ENCODE results near the gene EYS.
"Not testable (repeated sequence)": the region's sequence is repeated elsewhere in the genome, so short reads cannot be mapped to it uniquely, and the experiment has no call there.

DNA sequence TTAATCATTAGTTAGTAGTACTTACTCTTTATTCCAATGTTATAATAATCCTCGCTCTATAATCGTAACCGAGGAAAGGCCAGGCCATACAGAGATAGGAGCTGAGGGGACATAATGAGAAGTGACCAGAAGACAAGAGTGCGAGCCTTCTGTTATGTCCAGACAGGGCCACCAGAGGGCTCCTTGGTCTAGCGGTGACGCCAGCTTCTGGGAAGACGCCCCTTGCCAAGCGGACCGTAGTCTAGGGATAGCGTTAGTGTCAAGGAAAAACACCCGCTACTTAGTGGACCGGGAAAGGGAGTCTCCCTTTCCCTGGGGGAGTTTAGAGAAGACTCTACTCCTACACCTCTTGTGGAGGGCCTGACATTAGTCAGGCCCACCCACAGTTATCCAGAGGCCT lies 1237.6 kb downstream of the EYS start:
- not testable (repeated sequence) for TF ChIP-seq YY1 (IDR thresholded peaks at IDR 0.05; ENCODE audit: insufficient read depth, insufficient read length); ZNF274 (IDR thresholded peaks at IDR 0.05; ENCODE audit: low read depth, low read length); SUZ12 (IDR thresholded peaks at IDR 0.05; ENCODE audit: extremely low read depth, insufficient read depth, insufficient read length)
